ENCODE results near the gene SRA1. TPM values are rescaled to one million over a fixed set of nuclear protein-coding genes. Genes with fewer than 3 reads are reported as not detected.

SRA1 gene
- total RNA-seq, 1 experiment from 2014 or later = 48.6 TPM

DNA sequence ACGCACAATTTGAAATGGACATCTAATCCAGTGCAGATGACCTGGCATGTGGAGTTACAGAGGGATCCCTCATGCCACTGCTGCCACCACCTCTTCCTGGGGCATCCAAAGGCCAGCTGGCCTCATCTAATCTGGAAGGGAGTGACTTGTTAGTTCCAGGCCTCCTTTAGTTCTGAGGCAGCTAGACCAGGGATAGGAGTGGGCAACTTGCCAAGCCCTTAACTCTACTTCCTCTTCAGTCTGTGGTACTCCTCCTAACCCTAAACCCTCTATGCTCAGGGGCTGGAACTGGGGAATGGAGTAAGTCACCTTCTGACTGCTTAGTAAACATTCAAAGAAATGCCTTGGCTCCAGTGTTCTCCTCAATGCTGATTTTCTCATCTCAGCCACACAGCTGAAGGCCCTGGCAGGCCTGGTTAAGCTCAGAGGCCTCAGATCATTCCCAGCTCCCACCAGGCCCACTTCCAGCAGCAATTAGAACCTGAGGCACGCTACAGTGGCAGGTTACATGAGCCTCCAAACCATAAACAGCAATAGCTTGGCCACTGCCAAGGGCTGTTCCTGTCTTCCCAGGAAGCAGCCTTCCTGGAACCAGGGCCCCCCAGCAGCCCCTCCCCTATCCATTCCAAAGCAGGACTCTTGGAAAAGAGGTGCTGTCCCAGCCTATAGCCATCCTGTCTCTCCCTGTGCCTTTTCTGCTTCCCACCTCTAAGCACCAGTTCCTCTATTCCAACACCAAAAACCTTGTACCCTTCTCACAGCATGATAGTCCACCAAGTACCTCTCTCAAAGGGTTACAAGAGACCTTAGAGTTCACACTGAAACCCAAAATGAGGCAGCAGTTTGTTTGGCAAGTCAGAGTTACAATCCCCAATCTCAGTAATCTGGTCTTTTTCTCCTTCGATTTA lies 7.8 kb downstream of the SRA1 start:
- CTCF ChIA-PET = no interaction called here

GRCh38 chr5:140548791-140549190 lies 8.5 kb downstream of the SRA1 start:
- Histone ChIP-seq H3K4me3 (ENCODE audit: low read length) (no peak overlapping the region), H3K4me2 (ENCODE audit: low read length) (no peak overlapping the region), H3K4me1 (ENCODE audit: insufficient read depth, low read length) (peaks cover 18% of the 10 kb centered on the region), H2AFZ (ENCODE audit: low read length) (no peak overlapping the region), H3K27ac (ENCODE audit: low read length) (no peak overlapping the region), H3K9me2 (replicated peaks; ENCODE audit: low read length) (no peaks in the 10 kb centered on the region), H3K27me3 (ENCODE audit: low read length) (no peaks in the 10 kb centered on the region), H4K20me1 (ENCODE audit: low read length) (no peaks in the 10 kb centered on the region), H3K9ac (ENCODE audit: low read length) (no peak overlapping the region), H3K36me3 (ENCODE audit: low read depth, low read length) (peaks cover 22% of the 10 kb centered on the region; the same call in 1 of the 2 replicates), H3K9me3 (ENCODE audit: low read length) (no peaks in the 10 kb centered on the region), H3K79me2 (ENCODE audit: low read length) (peaks cover 12% of the 10 kb centered on the region), H3F3A (ENCODE audit: low read length, unreplicated experiment) (no peaks in the 10 kb centered on the region)
- no peak for ATAC-seq
- POLR2A ChIA-PET (ENCODE audit: unreplicated experiment) = no interaction called here
- CTCF ChIA-PET = no interaction called here
- DNase-seq = no peak
- TF ChIP-seq EZH2 (IDR thresholded peaks at IDR 0.05; ENCODE audit: low read length, unreplicated experiment) (no peak), EZH2phosphoT487 (IDR thresholded peaks at IDR 0.05; ENCODE audit: borderline replicate concordance, low read length) (no peak)
- TF ChIP-seq, protein P1, sequence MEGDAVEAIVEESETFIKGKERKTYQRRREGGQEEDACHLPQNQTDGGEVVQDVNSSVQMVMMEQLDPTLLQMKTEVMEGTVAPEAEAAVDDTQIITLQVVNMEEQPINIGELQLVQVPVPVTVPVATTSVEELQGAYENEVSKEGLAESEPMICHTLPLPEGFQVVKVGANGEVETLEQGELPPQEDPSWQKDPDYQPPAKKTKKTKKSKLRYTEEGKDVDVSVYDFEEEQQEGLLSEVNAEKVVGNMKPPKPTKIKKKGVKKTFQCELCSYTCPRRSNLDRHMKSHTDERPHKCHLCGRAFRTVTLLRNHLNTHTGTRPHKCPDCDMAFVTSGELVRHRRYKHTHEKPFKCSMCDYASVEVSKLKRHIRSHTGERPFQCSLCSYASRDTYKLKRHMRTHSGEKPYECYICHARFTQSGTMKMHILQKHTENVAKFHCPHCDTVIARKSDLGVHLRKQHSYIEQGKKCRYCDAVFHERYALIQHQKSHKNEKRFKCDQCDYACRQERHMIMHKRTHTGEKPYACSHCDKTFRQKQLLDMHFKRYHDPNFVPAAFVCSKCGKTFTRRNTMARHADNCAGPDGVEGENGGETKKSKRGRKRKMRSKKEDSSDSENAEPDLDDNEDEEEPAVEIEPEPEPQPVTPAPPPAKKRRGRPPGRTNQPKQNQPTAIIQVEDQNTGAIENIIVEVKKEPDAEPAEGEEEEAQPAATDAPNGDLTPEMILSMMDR (conservative IDR thresholded peaks at IDR 0.05; ENCODE audit: low read depth, low read length) = no peak
- intact Hi-C loops (cut with micrococcal nuclease) = loop anchor here (10.0 kb wide), 1 partner anchor 166 kb away; no protein-coding TSS in a partner anchor
- BruUV-seq (replicated peaks) = no TSS peak

More for the DNA sequence above, 7.8 kb downstream of the SRA1 start:
- H3K4me3 ChIP-seq (ENCODE audit: low read length) = no peak overlapping the region
- DNase-seq (no peak), ATAC-seq (no peak)
- H2AFZ ChIP-seq (ENCODE audit: low read length) = no peak overlapping the region
- peaks cover 18% of the 10 kb centered on the region for H3K79me2 ChIP-seq (ENCODE audit: low read length)
- H3K36me3 ChIP-seq (ENCODE audit: low read depth, low read length) = peaks cover 22% of the 10 kb centered on the region; the same call in 1 of the 2 replicates
- no peaks in the 10 kb centered on the region for H3F3A ChIP-seq (ENCODE audit: low read length, unreplicated experiment)
- no peaks in the 10 kb centered on the region for H3K9me3 ChIP-seq (ENCODE audit: low read length)
- H4K20me1 ChIP-seq (ENCODE audit: low read length) = no peaks in the 10 kb centered on the region
- POLR2A ChIA-PET (ENCODE audit: unreplicated experiment) = interaction anchor here (0.5 to 0.6 kb wide), 2 partner anchors 16 to 141 kb away, joined by 3 to 4 read pairs; no protein-coding TSS in a partner anchor
- peaks cover 25% of the 10 kb centered on the region for H3K4me1 ChIP-seq (ENCODE audit: insufficient read depth, low read length)
- H3K27ac ChIP-seq (ENCODE audit: low read length) = no peak overlapping the region
- no peaks in the 10 kb centered on the region for H3K9me2 ChIP-seq (replicated peaks; ENCODE audit: low read length)
- H3K9ac ChIP-seq (ENCODE audit: low read length) = no peak overlapping the region
- intact Hi-C loops (cut with micrococcal nuclease) = loop anchor here (10.0 kb wide), 1 partner anchor 165 kb away; no protein-coding TSS in a partner anchor
- H3K4me2 ChIP-seq (ENCODE audit: low read length) = no peak overlapping the region
- no TSS peak for BruUV-seq (replicated peaks)
- no peaks in the 10 kb centered on the region for H3K27me3 ChIP-seq (ENCODE audit: low read length)
- no peak for TF ChIP-seq EZH2phosphoT487 (IDR thresholded peaks at IDR 0.05; ENCODE audit: borderline replicate concordance, low read length)
- no peak for TF ChIP-seq EZH2 (IDR thresholded peaks at IDR 0.05; ENCODE audit: low read length, unreplicated experiment)
- TF ChIP-seq, protein P1 (conservative IDR thresholded peaks at IDR 0.05; ENCODE audit: low read depth, low read length) = no peak
